ENCODE results near the gene MEI1.
"Not testable (repeated sequence)": the region's sequence is repeated elsewhere in the genome, so short reads cannot be mapped to it uniquely, and the experiment has no call there.

- TF ChIP-seq CTCF (conservative IDR thresholded peaks at IDR 0.05; ENCODE audit: low read length); EZH2phosphoT487 (IDR thresholded peaks at IDR 0.05; ENCODE audit: borderline replicate concordance, low read depth, low read length): not testable (repeated sequence)
Measured at GRCh38 chr22:41733241-41733640, 33.9 kb downstream of the MEI1 start.

Measured in OCI-LY7 (cell line).